ENCODE measurements around the gene ERFL.

GRCh38 chr19:41911889-41912731 lies 16.1 kb downstream of the ERFL start:
- TF ChIP-seq, protein P1, sequence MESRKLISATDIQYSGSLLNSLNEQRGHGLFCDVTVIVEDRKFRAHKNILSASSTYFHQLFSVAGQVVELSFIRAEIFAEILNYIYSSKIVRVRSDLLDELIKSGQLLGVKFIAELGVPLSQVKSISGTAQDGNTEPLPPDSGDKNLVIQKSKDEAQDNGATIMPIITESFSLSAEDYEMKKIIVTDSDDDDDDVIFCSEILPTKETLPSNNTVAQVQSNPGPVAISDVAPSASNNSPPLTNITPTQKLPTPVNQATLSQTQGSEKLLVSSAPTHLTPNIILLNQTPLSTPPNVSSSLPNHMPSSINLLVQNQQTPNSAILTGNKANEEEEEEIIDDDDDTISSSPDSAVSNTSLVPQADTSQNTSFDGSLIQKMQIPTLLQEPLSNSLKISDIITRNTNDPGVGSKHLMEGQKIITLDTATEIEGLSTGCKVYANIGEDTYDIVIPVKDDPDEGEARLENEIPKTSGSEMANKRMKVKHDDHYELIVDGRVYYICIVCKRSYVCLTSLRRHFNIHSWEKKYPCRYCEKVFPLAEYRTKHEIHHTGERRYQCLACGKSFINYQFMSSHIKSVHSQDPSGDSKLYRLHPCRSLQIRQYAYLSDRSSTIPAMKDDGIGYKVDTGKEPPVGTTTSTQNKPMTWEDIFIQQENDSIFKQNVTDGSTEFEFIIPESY (IDR thresholded peaks at IDR 0.05; ENCODE audit: extremely low read depth, insufficient replicate concordance, low read length), result no peak
- no peak for TF ChIP-seq SIN3A (IDR thresholded peaks at IDR 0.05; ENCODE audit: low read depth)
- TF ChIP-seq, protein P2, sequence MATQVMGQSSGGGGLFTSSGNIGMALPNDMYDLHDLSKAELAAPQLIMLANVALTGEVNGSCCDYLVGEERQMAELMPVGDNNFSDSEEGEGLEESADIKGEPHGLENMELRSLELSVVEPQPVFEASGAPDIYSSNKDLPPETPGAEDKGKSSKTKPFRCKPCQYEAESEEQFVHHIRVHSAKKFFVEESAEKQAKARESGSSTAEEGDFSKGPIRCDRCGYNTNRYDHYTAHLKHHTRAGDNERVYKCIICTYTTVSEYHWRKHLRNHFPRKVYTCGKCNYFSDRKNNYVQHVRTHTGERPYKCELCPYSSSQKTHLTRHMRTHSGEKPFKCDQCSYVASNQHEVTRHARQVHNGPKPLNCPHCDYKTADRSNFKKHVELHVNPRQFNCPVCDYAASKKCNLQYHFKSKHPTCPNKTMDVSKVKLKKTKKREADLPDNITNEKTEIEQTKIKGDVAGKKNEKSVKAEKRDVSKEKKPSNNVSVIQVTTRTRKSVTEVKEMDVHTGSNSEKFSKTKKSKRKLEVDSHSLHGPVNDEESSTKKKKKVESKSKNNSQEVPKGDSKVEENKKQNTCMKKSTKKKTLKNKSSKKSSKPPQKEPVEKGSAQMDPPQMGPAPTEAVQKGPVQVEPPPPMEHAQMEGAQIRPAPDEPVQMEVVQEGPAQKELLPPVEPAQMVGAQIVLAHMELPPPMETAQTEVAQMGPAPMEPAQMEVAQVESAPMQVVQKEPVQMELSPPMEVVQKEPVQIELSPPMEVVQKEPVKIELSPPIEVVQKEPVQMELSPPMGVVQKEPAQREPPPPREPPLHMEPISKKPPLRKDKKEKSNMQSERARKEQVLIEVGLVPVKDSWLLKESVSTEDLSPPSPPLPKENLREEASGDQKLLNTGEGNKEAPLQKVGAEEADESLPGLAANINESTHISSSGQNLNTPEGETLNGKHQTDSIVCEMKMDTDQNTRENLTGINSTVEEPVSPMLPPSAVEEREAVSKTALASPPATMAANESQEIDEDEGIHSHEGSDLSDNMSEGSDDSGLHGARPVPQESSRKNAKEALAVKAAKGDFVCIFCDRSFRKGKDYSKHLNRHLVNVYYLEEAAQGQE (IDR thresholded peaks at IDR 0.05; ENCODE audit: low read depth), result no peak
- TF ChIP-seq, protein P3, sequence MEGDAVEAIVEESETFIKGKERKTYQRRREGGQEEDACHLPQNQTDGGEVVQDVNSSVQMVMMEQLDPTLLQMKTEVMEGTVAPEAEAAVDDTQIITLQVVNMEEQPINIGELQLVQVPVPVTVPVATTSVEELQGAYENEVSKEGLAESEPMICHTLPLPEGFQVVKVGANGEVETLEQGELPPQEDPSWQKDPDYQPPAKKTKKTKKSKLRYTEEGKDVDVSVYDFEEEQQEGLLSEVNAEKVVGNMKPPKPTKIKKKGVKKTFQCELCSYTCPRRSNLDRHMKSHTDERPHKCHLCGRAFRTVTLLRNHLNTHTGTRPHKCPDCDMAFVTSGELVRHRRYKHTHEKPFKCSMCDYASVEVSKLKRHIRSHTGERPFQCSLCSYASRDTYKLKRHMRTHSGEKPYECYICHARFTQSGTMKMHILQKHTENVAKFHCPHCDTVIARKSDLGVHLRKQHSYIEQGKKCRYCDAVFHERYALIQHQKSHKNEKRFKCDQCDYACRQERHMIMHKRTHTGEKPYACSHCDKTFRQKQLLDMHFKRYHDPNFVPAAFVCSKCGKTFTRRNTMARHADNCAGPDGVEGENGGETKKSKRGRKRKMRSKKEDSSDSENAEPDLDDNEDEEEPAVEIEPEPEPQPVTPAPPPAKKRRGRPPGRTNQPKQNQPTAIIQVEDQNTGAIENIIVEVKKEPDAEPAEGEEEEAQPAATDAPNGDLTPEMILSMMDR (IDR thresholded peaks at IDR 0.05 in 2 of 3, conservative IDR thresholded peaks at IDR 0.05 in 1 of 3; ENCODE audit: borderline replicate concordance in 1 of 3, insufficient read depth in 1 of 3, low read depth in 2 of 3, low read length in 2 of 3), result no peak
- TF ChIP-seq FOSL1 (IDR thresholded peaks at IDR 0.05; ENCODE audit: low read depth), result no peak
- no peak for TF ChIP-seq JUND (IDR thresholded peaks at IDR 0.05)
- TF ChIP-seq EZH2 (IDR thresholded peaks at IDR 0.05), result no peak
- peak; percentile 46; the same call in 1 of the 2 replicates for TF ChIP-seq POLR2AphosphoS5 (IDR thresholded peaks at IDR 0.05; ENCODE audit: low read depth, low read length)
- TF ChIP-seq POLR2A (IDR thresholded peaks at IDR 0.05; ENCODE audit: borderline replicate concordance, extremely low read depth, insufficient read depth, insufficient read length), result no peak
- TF ChIP-seq, protein P4, sequence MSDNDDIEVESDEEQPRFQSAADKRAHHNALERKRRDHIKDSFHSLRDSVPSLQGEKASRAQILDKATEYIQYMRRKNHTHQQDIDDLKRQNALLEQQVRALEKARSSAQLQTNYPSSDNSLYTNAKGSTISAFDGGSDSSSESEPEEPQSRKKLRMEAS (IDR thresholded peaks at IDR 0.05), result no peak
- TF ChIP-seq ELF1 (IDR thresholded peaks at IDR 0.05; ENCODE audit: borderline replicate concordance, low read depth), result no peak
- TF ChIP-seq EGR1 (IDR thresholded peaks at IDR 0.05; ENCODE audit: low read depth), result no peak
- no peak for TF ChIP-seq ZFX (IDR thresholded peaks at IDR 0.05)

Data from HCT116 (cell line).